ENCODE measurements around the gene APMAP.

Gene APMAP

DNA sequence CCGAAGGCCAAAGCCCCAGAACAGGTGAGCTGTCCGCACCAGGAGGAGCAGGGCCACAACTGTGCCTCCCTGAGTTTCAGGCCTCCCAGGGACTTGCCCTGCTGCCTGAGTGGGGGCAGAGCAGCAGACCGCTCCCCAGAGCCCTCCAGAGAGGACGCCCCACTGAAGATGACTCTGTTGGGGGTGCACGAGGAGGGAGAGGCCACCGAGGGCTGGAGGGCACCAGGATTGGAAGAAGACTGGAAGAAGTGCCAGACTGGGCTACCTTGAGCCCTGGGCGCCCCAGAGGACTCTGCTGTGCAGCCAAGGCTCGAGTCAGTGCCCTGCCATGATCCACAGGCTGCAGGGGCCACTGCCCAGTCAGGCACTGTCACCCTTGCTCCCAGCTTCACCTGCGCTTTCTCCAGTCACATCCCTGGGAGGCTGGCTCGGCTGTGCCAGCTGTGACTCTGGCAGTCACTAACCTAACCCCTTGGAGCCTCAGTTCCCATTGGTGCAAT, 32.2 kb downstream of the APMAP start:
- TF ChIP-seq SIN3A (IDR thresholded peaks at IDR 0.05; ENCODE audit: borderline replicate concordance, insufficient read depth, low read length) (no peak), FOXP2 (optimal IDR thresholded peaks at IDR 0.05; ENCODE audit: borderline replicate concordance, extremely low read depth, extremely low read length, insufficient read depth) (no peak), POLR2AphosphoS5 (IDR thresholded peaks at IDR 0.05; ENCODE audit: low read depth, low read length) (no peak), TAF1 (IDR thresholded peaks at IDR 0.05; ENCODE audit: borderline replicate concordance, insufficient read depth, low read length) (no peak)
- TF ChIP-seq, protein P1, sequence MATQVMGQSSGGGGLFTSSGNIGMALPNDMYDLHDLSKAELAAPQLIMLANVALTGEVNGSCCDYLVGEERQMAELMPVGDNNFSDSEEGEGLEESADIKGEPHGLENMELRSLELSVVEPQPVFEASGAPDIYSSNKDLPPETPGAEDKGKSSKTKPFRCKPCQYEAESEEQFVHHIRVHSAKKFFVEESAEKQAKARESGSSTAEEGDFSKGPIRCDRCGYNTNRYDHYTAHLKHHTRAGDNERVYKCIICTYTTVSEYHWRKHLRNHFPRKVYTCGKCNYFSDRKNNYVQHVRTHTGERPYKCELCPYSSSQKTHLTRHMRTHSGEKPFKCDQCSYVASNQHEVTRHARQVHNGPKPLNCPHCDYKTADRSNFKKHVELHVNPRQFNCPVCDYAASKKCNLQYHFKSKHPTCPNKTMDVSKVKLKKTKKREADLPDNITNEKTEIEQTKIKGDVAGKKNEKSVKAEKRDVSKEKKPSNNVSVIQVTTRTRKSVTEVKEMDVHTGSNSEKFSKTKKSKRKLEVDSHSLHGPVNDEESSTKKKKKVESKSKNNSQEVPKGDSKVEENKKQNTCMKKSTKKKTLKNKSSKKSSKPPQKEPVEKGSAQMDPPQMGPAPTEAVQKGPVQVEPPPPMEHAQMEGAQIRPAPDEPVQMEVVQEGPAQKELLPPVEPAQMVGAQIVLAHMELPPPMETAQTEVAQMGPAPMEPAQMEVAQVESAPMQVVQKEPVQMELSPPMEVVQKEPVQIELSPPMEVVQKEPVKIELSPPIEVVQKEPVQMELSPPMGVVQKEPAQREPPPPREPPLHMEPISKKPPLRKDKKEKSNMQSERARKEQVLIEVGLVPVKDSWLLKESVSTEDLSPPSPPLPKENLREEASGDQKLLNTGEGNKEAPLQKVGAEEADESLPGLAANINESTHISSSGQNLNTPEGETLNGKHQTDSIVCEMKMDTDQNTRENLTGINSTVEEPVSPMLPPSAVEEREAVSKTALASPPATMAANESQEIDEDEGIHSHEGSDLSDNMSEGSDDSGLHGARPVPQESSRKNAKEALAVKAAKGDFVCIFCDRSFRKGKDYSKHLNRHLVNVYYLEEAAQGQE (IDR thresholded peaks at IDR 0.05; ENCODE audit: insufficient read depth in 1 of 2, low read depth in 2 of 2, low read length in 2 of 2), result no peak

DNA sequence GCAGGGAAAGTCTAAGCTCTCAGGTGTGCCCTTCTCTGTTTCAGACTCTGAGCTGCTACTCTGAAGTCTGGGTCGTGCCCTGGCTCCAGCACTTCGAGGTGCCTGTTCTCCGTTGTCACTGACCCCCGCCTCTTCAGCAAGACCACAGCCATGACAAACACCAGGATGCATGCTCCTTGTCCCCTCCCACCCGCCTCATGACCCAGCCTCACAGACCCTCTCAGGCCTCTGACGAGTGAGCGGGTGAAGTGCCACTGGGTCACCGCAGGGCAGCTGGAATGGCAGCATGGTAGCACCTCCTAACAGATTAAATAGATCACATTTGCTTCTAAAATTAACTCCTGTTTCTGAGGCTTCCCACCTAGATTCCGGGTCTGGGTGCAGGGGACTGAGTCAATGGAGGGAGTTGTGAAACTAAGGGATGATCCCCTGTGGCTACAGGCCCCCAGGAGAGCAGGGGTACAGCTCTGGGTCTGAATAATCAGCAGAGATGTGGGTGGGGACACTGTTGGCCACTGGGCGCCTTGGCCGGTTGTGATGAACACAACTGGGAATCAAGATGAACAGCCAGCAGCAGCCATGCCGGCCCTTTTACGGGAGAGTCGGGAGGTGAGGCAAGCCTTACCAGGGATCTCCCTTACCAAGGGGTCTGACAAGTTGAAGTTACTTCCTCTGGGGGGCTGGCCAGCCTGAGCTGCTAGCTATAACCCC, 32.8 kb downstream of the APMAP start:
- TF ChIP-seq FOXP2 (optimal IDR thresholded peaks at IDR 0.05; ENCODE audit: borderline replicate concordance, extremely low read depth, extremely low read length, insufficient read depth) (no peak), POLR2AphosphoS5 (IDR thresholded peaks at IDR 0.05; ENCODE audit: low read depth, low read length) (no peak), SIN3A (IDR thresholded peaks at IDR 0.05; ENCODE audit: borderline replicate concordance, insufficient read depth, low read length) (no peak), TAF1 (IDR thresholded peaks at IDR 0.05; ENCODE audit: borderline replicate concordance, insufficient read depth, low read length) (no peak)
- TF ChIP-seq, protein P1 (IDR thresholded peaks at IDR 0.05; ENCODE audit: insufficient read depth in 1 of 2, low read depth in 2 of 2, low read length in 2 of 2), result no peak

DNA sequence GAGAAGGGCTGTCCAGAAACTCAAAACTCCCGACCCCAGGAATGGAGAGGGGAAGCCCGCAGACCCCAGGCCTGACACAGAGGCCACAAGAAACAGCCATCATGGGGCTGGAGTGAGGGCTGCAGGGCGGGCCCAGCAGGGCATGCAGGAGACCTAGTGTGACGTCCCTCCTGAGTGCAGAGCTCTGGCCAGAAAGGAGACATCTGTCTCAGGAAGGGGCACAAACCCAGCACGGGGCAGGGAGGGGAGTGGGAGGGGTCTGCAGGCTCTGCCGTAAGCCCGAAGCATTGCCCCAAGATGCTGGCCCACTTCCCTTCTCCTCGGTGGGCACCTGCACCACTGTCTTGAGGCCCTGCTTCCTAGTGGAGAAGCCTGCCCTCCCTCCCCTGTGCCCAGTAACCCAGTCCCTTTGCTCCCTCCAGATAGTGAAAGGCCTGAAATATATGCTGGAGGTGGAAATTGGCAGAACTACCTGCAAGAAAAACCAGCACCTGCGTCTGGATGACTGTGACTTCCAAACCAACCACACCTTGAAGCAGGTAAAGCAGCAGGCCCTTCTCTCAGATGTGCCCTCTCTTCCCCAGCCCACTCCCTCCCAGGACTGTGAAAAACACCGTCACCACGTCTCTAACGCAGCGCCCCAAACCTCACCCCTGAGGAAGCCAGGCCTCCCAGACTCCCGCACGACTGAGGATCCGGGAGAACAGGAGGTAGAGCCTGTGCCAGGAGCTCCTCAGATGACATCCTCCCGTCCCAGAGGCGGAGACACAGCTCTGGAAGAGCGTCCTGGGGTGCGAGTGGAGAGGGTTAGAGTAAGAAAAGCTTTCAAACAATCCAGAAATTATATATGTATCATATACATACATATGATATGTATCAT, 33.8 kb downstream of the APMAP start:
- TF ChIP-seq FOXP2 (optimal IDR thresholded peaks at IDR 0.05; ENCODE audit: borderline replicate concordance, extremely low read depth, extremely low read length, insufficient read depth) (no peak), TAF1 (IDR thresholded peaks at IDR 0.05; ENCODE audit: borderline replicate concordance, insufficient read depth, low read length) (no peak), POLR2AphosphoS5 (IDR thresholded peaks at IDR 0.05; ENCODE audit: low read depth, low read length) (no peak), SIN3A (IDR thresholded peaks at IDR 0.05; ENCODE audit: borderline replicate concordance, insufficient read depth, low read length) (no peak)
- TF ChIP-seq, protein P1 (IDR thresholded peaks at IDR 0.05; ENCODE audit: insufficient read depth in 1 of 2, low read depth in 2 of 2, low read length in 2 of 2), result no peak

DNA sequence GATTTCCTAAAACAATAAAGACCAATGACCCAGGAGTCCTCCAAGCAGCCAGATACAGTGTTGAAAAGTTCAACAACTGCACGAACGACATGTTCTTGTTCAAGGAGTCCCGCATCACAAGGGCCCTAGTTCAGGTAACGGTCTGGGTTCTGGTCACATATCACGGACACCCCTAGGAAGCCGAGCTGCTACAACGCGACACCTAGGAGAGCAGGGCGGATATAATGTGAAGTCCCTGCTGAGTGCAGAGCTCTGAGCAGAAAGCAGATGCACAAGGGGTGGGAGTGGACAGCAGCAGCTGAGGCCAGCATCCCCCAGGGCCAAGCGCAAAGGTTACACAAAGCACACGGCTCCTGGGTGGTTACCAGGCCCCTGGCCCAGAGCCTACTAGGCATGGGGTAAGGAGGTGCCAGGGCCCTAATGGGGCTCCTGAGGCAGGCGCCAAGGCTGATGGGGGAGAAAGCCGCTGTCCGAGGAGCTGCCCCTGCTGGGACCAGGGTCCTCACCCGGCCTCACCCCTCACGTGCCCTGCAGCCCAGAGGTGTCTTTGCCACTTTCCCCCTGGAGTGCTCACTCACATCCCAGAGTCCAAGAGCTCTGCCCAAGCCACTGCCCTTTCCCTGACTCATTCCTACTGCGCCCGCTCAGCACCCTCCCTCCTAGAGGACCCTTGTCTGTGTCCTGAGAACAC, 35.1 kb downstream of the APMAP start:
- TF ChIP-seq POLR2AphosphoS5 (IDR thresholded peaks at IDR 0.05; ENCODE audit: low read depth, low read length) (no peak), TAF1 (IDR thresholded peaks at IDR 0.05; ENCODE audit: borderline replicate concordance, insufficient read depth, low read length) (no peak), SIN3A (IDR thresholded peaks at IDR 0.05; ENCODE audit: borderline replicate concordance, insufficient read depth, low read length) (no peak), FOXP2 (optimal IDR thresholded peaks at IDR 0.05; ENCODE audit: borderline replicate concordance, extremely low read depth, extremely low read length, insufficient read depth) (no peak)
- TF ChIP-seq, protein P1 (IDR thresholded peaks at IDR 0.05; ENCODE audit: insufficient read depth in 1 of 2, low read depth in 2 of 2, low read length in 2 of 2), result no peak

All from PFSK-1 (cell line).